Activated CD8-positive, alpha-beta memory T cell treated with anti-CD3 and anti-CD28 coated beads, Interleukin-2, amount 50 U/mL, for 1 hour (primary cell): Measurements from ENCODE around the gene TEKTIP1.
"Not testable (repeated sequence)": the region's sequence is repeated elsewhere in the genome, so short reads cannot be mapped to it uniquely, and the experiment has no call there.

Source experiments
- DNase-seq: peaks from one replicate; pipeline ENCODE4 v3.0.0-alpha.2; 2020; ENCODE audit errors: extremely low read depth

The TEKTIP1 gene

DNA sequence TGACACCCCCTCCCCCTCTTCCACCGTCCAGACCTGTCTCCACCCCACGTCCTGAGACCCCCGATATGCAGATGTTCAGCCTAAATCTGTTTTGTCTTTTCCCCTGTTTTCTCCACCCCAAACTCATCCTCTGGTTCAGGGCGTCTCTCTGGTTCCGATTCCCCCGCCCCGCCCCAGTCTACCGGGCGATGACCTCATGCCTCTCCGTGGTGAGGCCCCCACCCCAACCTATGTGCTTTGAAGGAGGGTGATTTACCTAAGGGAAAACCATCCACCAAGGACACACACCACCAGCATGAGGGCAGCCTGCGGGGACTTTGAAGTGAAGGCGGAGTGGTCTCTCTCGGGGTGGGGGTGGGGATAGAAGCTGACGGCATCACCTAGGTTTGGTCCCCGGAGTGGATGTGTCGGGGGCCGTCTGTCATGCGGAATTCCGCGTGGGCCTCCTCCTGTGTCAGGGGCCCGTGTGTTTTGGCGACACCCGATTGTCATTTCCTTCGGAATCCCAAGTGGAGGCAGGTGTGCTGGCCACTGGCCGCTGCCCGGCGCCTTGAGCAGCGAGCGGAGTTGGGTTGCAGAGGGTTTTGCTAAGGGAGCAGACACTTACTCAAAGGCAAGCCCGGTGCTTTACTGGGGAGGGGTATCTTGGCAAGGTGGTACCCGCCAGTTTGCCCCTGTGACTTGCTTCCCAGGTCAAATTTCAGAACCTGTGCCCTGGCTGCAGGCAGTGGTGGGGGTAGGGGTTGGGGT lies 31.4 kb upstream of the TEKTIP1 start:
- DNase-seq, result no peak

GRCh38 chr19:3508121-3508661 lies 30.8 kb upstream of the TEKTIP1 start:
- DNase-seq, result not testable (repeated sequence)

- DNase-seq, result no peak
Measured at GRCh38 chr19:3508771-3509535, 30.0 kb upstream of the TEKTIP1 start.

DNA sequence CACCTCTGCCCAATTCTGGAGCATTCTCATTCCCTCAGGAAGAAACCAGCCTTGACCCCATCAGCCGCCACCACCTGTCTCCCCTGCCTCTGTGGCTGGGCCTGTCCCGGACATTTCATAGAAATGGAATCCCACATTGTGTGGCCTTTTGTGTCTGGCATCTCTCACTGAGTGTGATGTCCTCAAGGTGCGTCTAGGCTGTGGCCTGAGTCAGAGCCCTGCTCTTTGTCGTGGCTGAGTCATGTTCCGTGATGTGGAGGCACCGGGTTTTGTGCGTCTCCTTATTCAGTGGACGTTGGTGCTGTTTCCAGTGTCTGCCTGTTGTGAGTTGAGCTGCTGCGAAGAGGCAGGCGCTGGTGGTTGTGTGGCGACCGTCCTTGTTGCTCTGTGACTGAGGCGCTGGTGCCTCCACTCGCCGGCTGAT lies 29.4 kb upstream of the TEKTIP1 start:
- no peak for DNase-seq

- DNase-seq, result no peak
Measured at GRCh38 chr19:3510727-3511126, 28.2 kb upstream of the TEKTIP1 start.

GRCh38 chr19:3511506-3512251 lies 27.3 kb upstream of the TEKTIP1 start:
- DNase-seq, result no peak

DNA sequence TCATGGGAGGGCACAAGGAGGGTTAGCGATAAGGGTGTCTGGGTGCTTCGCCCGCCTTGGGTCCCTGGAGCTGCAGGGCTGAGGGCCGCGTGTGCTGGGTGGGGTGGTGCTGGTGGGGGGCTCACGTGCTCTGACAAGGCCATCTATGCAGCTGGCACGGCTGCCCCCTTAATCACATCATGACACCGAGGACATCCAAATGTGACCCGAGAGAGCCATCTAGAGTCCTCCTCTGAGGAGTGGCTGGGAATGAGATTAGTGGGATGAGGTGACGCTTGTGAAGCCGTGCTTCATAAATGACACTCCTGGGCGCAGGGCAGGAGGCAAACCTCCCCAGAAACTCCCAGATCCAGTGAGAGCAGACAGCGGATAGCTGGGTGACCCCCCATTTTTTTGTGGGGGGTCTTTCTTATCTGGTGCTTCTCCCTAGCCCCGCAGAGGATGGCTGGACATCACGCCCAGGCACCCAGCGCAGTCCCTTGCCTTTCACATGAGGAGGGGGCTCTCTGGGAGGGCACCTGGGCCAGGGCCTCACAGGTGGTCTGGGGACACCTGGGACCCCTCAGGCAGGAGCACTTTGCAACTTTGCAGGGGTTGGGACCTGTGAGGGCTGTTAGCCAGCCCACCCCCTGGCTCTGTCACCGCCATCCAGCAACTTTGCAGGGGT lies 26.3 kb upstream of the TEKTIP1 start:
- DNase-seq, result no peak

DNA sequence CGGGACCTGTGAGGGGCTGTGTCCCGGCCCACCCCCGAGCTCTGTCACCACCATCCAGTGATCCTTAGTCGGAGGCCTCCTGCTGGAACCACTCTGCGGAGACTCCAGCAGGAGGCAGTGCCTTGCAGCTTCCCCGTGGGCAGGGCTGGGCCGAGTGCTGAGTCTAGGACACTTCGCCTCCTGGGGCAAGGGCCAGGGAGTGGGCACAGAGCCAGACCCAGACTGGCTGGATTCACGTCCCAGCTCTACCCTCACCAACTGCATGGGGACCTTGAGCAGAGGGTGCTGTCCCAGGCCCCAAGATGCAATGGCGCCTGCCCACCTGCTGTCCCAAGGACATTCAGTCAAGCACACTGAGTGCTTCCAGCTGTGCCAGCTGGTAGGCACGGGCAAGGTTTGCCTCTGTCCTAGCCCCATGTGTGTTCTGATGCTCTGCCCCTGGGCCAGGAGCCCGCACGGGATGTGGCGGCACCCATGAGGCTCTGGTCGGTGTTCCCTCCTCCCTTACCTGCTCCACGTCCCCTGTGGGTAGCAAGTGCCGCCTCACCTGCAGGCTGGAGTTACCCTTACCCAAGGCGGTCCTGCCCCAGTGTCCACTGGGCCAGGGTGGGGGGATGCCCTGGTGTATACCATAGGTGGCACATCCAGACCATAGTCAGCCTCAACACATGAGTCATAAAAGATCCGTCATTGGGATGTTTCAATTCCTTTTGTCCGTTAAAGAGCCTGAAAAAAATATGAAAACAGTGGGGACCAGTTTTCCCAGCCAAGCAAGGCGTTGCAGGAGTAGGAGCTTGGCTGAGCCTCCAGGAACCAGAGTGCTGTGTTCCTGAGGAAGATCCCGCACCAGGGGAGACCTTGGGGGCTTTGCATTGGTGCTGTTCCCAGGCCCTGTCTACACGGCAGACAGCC lies 25.5 kb upstream of the TEKTIP1 start:
- no peak for DNase-seq

- no peak for DNase-seq
Measured at GRCh38 chr19:3514930-3515329, 24.0 kb upstream of the TEKTIP1 start.

DNA sequence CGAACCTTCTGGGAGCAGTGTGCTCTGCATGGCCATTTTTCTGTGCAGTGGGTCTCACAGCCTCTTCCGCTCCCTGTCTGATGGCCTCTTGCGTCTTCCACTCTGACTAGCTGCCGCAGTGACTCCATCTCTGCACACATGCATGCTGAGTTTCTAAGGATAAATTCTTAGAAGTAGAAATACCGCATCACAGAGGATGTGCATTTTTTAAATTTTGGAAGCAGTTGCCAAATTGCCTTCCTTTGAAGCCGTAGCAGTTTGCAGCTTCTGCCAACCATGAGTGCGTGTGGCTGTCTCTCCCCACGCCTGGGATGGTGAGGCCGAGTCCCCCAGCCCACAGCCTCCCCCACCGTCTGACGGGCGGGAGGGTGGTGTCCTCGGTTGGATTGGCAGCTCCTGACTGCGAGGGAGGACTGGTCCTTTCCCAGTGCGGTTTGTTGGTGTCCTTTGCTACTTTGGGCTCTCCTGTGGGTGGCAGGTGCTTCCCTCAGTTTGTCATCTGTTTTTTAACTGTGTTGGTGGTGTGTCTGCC lies 23.0 kb upstream of the TEKTIP1 start:
- no peak for DNase-seq

GRCh38 chr19:3516675-3517207 lies 22.2 kb upstream of the TEKTIP1 start:
- no peak for DNase-seq

GRCh38 chr19:3517638-3518037 lies 21.3 kb upstream of the TEKTIP1 start:
- no peak for DNase-seq

DNA sequence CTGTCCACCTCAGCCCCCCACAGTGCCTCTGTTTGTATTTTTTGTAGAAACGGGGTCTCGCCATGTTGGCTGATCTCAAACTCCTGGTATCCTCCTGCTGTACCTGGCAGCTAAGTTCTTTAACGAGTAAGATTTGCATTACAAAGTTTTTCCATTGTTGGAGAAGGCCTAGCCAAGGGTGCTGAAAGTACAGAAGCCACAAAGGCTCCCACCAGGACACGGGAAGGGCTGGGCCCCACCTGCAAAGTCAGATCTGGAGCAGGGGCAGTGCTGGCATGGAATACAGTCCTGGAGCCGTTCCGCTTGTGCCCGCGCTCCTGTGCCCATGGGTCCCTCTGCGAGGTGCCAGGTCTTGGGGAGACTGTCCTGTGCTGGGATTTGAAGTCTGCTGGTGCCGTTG lies 20.7 kb upstream of the TEKTIP1 start:
- no peak for DNase-seq

GRCh38 chr19:3518659-3519058 lies 20.3 kb upstream of the TEKTIP1 start:
- DNase-seq, result no peak

- no peak for DNase-seq
Measured at GRCh38 chr19:3519126-3519525, 19.8 kb upstream of the TEKTIP1 start.

- DNase-seq, result no peak
Measured at GRCh38 chr19:3520166-3521103, 18.5 kb upstream of the TEKTIP1 start.

- DNase-seq, result no peak
Measured at GRCh38 chr19:3521104-3521445, 17.9 kb upstream of the TEKTIP1 start.

DNA sequence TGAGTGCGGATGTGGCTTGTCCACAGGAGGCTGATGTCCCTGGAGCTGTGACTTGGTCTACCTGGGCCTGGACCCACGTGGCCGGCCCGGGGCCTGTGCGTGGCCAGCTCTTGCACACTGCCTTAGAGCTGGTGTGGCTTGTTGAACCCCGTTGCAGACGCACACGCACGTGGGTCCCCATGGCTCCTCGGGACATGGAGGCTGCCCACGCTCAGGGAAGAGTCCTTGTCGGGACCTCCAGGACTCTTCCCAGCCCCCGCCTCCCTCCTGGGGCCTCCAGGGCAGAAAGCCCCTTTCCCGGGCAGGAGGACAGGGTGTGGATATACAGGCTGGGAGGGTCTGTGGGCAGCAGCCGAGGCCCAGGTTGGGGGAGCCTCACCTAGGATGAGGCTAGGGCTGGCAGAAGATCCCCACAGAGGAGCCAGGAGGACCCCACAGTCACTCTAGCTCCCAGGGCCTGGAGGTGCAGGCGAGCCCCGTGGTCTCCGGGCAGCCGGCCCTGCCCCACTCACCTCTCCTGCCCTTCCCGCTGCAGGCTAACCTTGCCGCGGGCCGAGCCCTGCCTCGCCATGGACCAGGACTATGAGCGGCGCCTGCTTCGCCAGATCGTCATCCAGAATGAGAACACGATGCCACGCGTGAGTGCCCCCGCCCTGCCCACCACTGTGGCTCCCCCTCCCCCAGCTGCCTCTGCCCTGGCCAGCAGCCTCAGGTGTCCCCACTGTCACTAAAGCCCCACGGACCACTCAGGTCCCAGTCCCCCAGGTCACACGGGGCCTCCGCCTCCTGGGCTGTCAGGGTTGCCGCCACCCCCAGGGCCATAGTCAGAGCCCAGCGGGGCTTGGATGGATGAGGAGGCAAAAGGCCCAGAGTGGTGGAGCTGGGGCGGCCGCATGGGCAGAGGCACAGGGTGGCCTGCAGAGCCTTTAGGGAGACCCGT lies 16.3 kb upstream of the TEKTIP1 start:
- DNase-seq, result no peak
